IMR-90 (cell line): Measurements from ENCODE around the gene GRK5. TPM values are rescaled to one million over a fixed set of nuclear protein-coding genes. Genes with fewer than 3 reads are reported as not detected.

ENCODE experiments used
- ATAC-seq: fragments of 200-7000 bp; cut with Tn5 transposase; 2 replicates; pipeline ENCODE4 v1.9.1; 2020; ENCODE audit warnings: low read depth, mild to moderate bottlenecking, moderate library complexity
- BruUV-seq: library from RNA; stranded (reverse); fragments of 400-500 nt; replicated peaks from 2 replicates; lab custom pipeline; 2021; lab: Mats Ljungman, UMichigan
- CTCF ChIA-PET: fragments of 300-600 bp; formaldehyde crosslinking; extraction: SDS; loops from one replicate; lab custom pipeline; 2021; ENCODE audit warnings: antibody characterized with exemption; lab: Yijun Ruan, JAX
- POLR2A ChIA-PET: fragments of 300-600 bp; sonication (Branson Sonifier 250); formaldehyde crosslinking; loops from one replicate; lab custom pipeline; 2022; ENCODE audit warnings: antibody characterized with exemption; ENCODE audit not compliant: unreplicated experiment; lab: Charles Lee
- DNase-seq: peaks from one replicate; pipeline ENCODE4 v3.0.0; 2013
- H2AFZ ChIP-seq: replicated peaks from 2 replicates; pipeline ENCODE3; 2013; ENCODE audit warnings: low read length, mild to moderate bottlenecking; ENCODE audit not compliant: poor library complexity
- H2AK5ac ChIP-seq: 2 replicates; pipeline ENCODE4 v1.6.1; 2013; ENCODE audit warnings: low read depth, low read length, inconsistent platforms
- H2AK9ac ChIP-seq: replicated peaks from 2 replicates; pipeline ENCODE3; 2013; ENCODE audit warnings: mild to moderate bottlenecking, low read depth, low read length, moderate library complexity; ENCODE audit not compliant: poor library complexity
- H2BK120ac ChIP-seq: 2 replicates; pipeline ENCODE4 v1.6.1; 2013; ENCODE audit warnings: low read depth, low read length, inconsistent platforms
- H2BK15ac ChIP-seq: 3 replicates; pipeline ENCODE4 v1.6.1; 2013; ENCODE audit warnings: low read depth, low read length, inconsistent platforms
- H2BK20ac ChIP-seq: 2 replicates; pipeline ENCODE4 v1.6.1; 2013; ENCODE audit warnings: low read depth, mild to moderate bottlenecking, inconsistent platforms, low read length, moderate library complexity
- H2BK5ac ChIP-seq: 2 replicates; pipeline ENCODE4 v1.6.1; 2013; ENCODE audit warnings: mild to moderate bottlenecking, low read depth, low read length, inconsistent platforms; ENCODE audit not compliant: poor library complexity, severe bottlenecking
- H3K14ac ChIP-seq: replicated peaks from 2 replicates; pipeline ENCODE4 v1.6.1; 2013; ENCODE audit warnings: low read depth, low read length, inconsistent platforms
- H3K18ac ChIP-seq: 2 replicates; pipeline ENCODE4 v1.6.1; 2013; ENCODE audit warnings: low read depth, low read length, control low read depth
- H3K23ac ChIP-seq: 2 replicates; pipeline ENCODE4 v1.6.1; 2013; ENCODE audit warnings: low read depth, low read length, inconsistent platforms
- H3K27ac ChIP-seq: 2 replicates; pipeline ENCODE4 v1.5.1; 2013; ENCODE audit warnings: mild to moderate bottlenecking, control low read depth, low read length; ENCODE audit not compliant: insufficient read depth
- H3K27me3 ChIP-seq: 2 replicates; pipeline ENCODE4 v1.6.1; 2013; ENCODE audit warnings: low read length; ENCODE audit not compliant: control insufficient read depth, insufficient read depth
- H3K36me3 ChIP-seq: 2 replicates; pipeline ENCODE4 v1.6.1; 2013; ENCODE audit warnings: low read length, mixed read lengths; ENCODE audit not compliant: control insufficient read depth, insufficient read depth
- H3K4ac ChIP-seq: 2 replicates; pipeline ENCODE4 v1.6.1; 2013; ENCODE audit warnings: low read depth, low read length, inconsistent platforms
- H3K4me1 ChIP-seq: 2 replicates; pipeline ENCODE4 v1.6.1; 2013; ENCODE audit warnings: low read length, mixed read lengths; ENCODE audit not compliant: control insufficient read depth, insufficient read depth
- H3K4me2 ChIP-seq: 2 replicates; pipeline ENCODE4 v1.6.1; 2013; ENCODE audit warnings: low read depth, mild to moderate bottlenecking, control low read depth, low read length, moderate library complexity
- H3K4me3 ChIP-seq: 2 replicates; pipeline ENCODE4 v1.5.1; 2013; ENCODE audit warnings: low read depth, mild to moderate bottlenecking, control low read depth, low read length, moderate library complexity; ENCODE audit not compliant: insufficient read depth
- H3K56ac ChIP-seq: 2 replicates; pipeline ENCODE4 v1.6.1; 2013; ENCODE audit warnings: low read length, inconsistent platforms; ENCODE audit not compliant: insufficient read depth; ENCODE audit errors: extremely low read depth
- H3K79me1 ChIP-seq, 2 experiments: 2 replicates each; pipeline ENCODE4 v1.6.1; 2013; ENCODE audit warnings: low read length in 2 of 2, inconsistent platforms in 1 of 2, low read depth in 1 of 2
- H3K9ac ChIP-seq: 2 replicates; pipeline ENCODE4 v1.6.1; 2013; ENCODE audit warnings: low read depth, low read length, control low read depth
- H3K9me1 ChIP-seq: 2 replicates; pipeline ENCODE4 v1.6.1; 2013; ENCODE audit warnings: low read length, inconsistent platforms; ENCODE audit not compliant: insufficient read depth
- H3K9me3 ChIP-seq: 2 replicates; pipeline ENCODE4 v1.6.1; 2013; ENCODE audit warnings: low read length; ENCODE audit not compliant: control insufficient read depth, insufficient read depth
- H4K20me1 ChIP-seq: 2 replicates; pipeline ENCODE4 v1.6.1; 2013; ENCODE audit warnings: low read length, inconsistent platforms; ENCODE audit not compliant: insufficient read depth
- H4K5ac ChIP-seq: 2 replicates; pipeline ENCODE4 v1.6.1; 2013; ENCODE audit warnings: mild to moderate bottlenecking, low read depth, low read length, control low read depth
- H4K8ac ChIP-seq, 2 experiments: 2 replicates each; pipeline ENCODE4 v1.6.1; 2013; ENCODE audit warnings: low read depth in 2 of 2, low read length in 2 of 2, control low read depth in 1 of 2, inconsistent platforms in 1 of 2
- H4K91ac ChIP-seq: 2 replicates; pipeline ENCODE4 v1.6.1; 2013; ENCODE audit warnings: low read depth, low read length, inconsistent platforms; ENCODE audit not compliant: insufficient read depth
- CEBPB ChIP-seq: IDR thresholded peaks from 2 replicates; pipeline ENCODE4 v1.6.1; 2012; ENCODE audit warnings: low read depth, low read length, improper control_type of control experiment
- CHD1 ChIP-seq: IDR thresholded peaks from 2 replicates; pipeline ENCODE4 v1.6.1; 2012; ENCODE audit warnings: low read depth, low read length, improper control_type of control experiment
- FOS ChIP-seq: fragments of 150-350 bp; IDR thresholded peaks from 2 replicates; pipeline ENCODE4 v1.6.1; 2016; ENCODE audit warnings: low read depth, low read length
- MAFK ChIP-seq: IDR thresholded peaks from 2 replicates; pipeline ENCODE4 v1.6.1; 2012; ENCODE audit warnings: low read depth, low read length, improper control_type of control experiment
- MAZ ChIP-seq: IDR thresholded peaks from 2 replicates; pipeline ENCODE4 v1.6.1; 2012; ENCODE audit warnings: low read depth, mild to moderate bottlenecking, low read length, improper control_type of control experiment, moderate library complexity, borderline replicate concordance
- MXI1 ChIP-seq: IDR thresholded peaks from 2 replicates; pipeline ENCODE4 v1.6.1; 2012; ENCODE audit warnings: low read depth, mild to moderate bottlenecking, low read length, moderate library complexity, borderline replicate concordance
- POLR2A ChIP-seq: IDR thresholded peaks from 2 replicates; pipeline ENCODE4 v1.6.1; 2012; ENCODE audit warnings: mild to moderate bottlenecking, low read depth, low read length
- RCOR1 ChIP-seq: IDR thresholded peaks from 2 replicates; pipeline ENCODE4 v1.6.1; 2012; ENCODE audit warnings: mild to moderate bottlenecking, low read length, improper control_type of control experiment; ENCODE audit not compliant: insufficient replicate concordance
- RFX5 ChIP-seq: IDR thresholded peaks from 2 replicates; pipeline ENCODE4 v1.8.0; 2012; ENCODE audit warnings: low read depth, mild to moderate bottlenecking, low read length, moderate library complexity
- SMC3 ChIP-seq: fragments of 150-350 bp; IDR thresholded peaks from 2 replicates; pipeline ENCODE4 v1.6.1; 2016; ENCODE audit warnings: low read depth, mild to moderate bottlenecking, antibody characterized with exemption, low read length, moderate library complexity
- WGBS, 2 experiments: methylation state at CpG; one replicate each; pipeline versions ENCODE4 v1.1.5 to v1.1.7; 2013; ENCODE audit warnings: missing lambda C conversion rate in 2 of 2; ENCODE audit not compliant: insufficient read length in 1 of 2; ENCODE audit errors: extremely low coverage in 2 of 2; 5-methylcytosine and 5-hydroxymethylcytosine counted together
- dilution Hi-C: fragments of 300-500 bp; cut with HindIII; formaldehyde crosslinking; loops from one replicate; pipeline ENCODE4 v1.14.3; 2018; ENCODE audit warnings: low sequenced_read_pairs; ENCODE audit not compliant: unreplicated experiment
- in situ Hi-C: fragments of 300-500 bp; cut with MboI; formaldehyde crosslinking; loops from 3 replicates; pipeline ENCODE4 v1.14.3; 2019; ENCODE audit warnings: low sequenced_read_pairs, inconsistent platforms, mixed read lengths
- intact Hi-C: fragments of 100-400 bp; cut with micrococcal nuclease; formaldehyde crosslinking; loops from 2 replicates; pipeline ENCODE4 v1.10.0; 2022
- polyA plus RNA-seq, 3 experiments: library from polyadenylated mRNA; depleted of rRNA; stranded (reverse); fragments of >200 nt; gene quantifications; 2 replicates each; pipeline ENCODE4 v1.2.3, GENCODE V29; 2012; ENCODE audit warnings: low replicate concordance in 1 of 3
- total RNA-seq: library from RNA; depleted of rRNA; stranded (reverse); fragments of >200 nt; gene quantifications from 2 replicates; pipeline ENCODE4 v1.2.3, GENCODE V29; 2012
- TF ChIP-seq, protein P1 (sequence below): fragments of 150-350 bp; IDR thresholded peaks from 2 replicates; pipeline ENCODE4 v1.6.1; 2016; ENCODE audit warnings: low read depth, mild to moderate bottlenecking, low read length, moderate library complexity, borderline replicate concordance
- TF ChIP-seq, protein P2 (sequence below): fragments of 150-350 bp; IDR thresholded peaks from 2 replicates; pipeline ENCODE4 v1.6.1; 2017; ENCODE audit warnings: mild to moderate bottlenecking, antibody characterized with exemption, low read length, low read depth

GRK5 gene
- total and polyA plus RNA-seq, 2 of the 4 experiments (the other 2 are of a cell fraction) = 12.9 to 16.3 TPM

DNA sequence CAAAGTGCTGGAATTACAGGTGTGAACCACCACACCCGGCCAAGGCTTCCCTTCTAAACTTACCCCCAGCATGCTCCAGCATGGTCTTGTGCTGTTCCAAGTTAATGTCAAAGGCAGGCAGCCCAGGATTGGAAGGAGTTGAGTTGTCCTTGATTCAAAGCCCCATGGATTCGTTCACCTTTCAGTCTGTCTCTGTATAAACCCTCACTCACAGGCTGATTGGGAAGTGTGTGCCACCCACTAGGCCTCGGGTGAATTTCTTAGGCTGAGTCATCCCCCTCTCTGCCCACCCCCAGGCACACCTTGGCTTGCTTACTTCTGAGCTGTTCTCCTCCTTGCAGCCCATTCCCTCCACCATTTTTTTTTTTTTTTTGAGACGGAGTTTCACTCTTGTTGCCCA lies 15.5 kb upstream of the GRK5 start:
- Histone ChIP-seq H3K56ac (no peak overlapping the region), H3K9me1 (no peaks in the 10 kb centered on the region; the same call in 1 of the 2 replicates), H4K20me1 (peaks cover 7% of the 10 kb centered on the region; the same call in 1 of the 2 replicates), H2AK9ac (no peak overlapping the region), H3K36me3 (no peaks in the 10 kb centered on the region), H3K4me1 (0 out of 2 replicates have a peak, but pooled peaks cover 4% of the 10 kb centered on the region), H2BK5ac (no peak overlapping the region), H3K23ac (no peak overlapping the region), H4K8ac (no peak overlapping the region), H2BK15ac (peak overlapping the region; percentile 34; the same call in 1 of the 3 replicates), H3K4ac (peak overlapping the region; percentile 60), H2AFZ (peak overlapping the region; percentile 67), H3K79me1 (no peaks in the 10 kb centered on the region), H3K27ac (no peak overlapping the region), H3K4me3 (no peak overlapping the region), H2AK5ac (peak overlapping the region; percentile 17), H3K9ac (no peak overlapping the region), H3K27me3 (no peaks in the 10 kb centered on the region), H2BK20ac (peak overlapping the region; percentile 74), H2BK120ac (peak overlapping the region; percentile 10; the same call in 1 of the 2 replicates), H4K5ac (no peak overlapping the region), H3K14ac (no peak overlapping the region), H4K91ac (peak overlapping the region; percentile 32), H3K18ac (no peak overlapping the region), H3K4me2 (no peak overlapping the region), H3K9me3 (peaks cover 2% of the 10 kb centered on the region; the same call in 1 of the 2 replicates)
- POLR2A ChIA-PET = interaction anchor here (0.6 kb wide), 1 partner anchor 116 kb away, joined by 4 read pairs; no protein-coding TSS in a partner anchor
- no CpG with 5 or more reads among the region's 4 CpGs for WGBS, 2 experiments
- ATAC-seq (no peak), DNase-seq (no peak)
- CTCF ChIA-PET = interaction anchor here (0.7 kb wide), 1 partner anchor 105 kb away, joined by 3 read pairs; no protein-coding TSS in a partner anchor
- intact Hi-C loops = no loop called here
- in situ Hi-C loops = loop anchor here (25.0 kb wide), 2 partner anchors 455 to 670 kb away; partner anchors contain the start of gene MCMBP
- TF ChIP-seq MXI1 = no peak
- no peak for TF ChIP-seq FOS
- TF ChIP-seq, protein P1, sequence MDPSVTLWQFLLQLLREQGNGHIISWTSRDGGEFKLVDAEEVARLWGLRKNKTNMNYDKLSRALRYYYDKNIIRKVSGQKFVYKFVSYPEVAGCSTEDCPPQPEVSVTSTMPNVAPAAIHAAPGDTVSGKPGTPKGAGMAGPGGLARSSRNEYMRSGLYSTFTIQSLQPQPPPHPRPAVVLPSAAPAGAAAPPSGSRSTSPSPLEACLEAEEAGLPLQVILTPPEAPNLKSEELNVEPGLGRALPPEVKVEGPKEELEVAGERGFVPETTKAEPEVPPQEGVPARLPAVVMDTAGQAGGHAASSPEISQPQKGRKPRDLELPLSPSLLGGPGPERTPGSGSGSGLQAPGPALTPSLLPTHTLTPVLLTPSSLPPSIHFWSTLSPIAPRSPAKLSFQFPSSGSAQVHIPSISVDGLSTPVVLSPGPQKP = no peak
- TF ChIP-seq RFX5 = no peak
- TF ChIP-seq CHD1 = no peak
- TF ChIP-seq SMC3 = no peak
- no peak for TF ChIP-seq RCOR1
- no peak for TF ChIP-seq MAFK
- no peak for TF ChIP-seq POLR2A
- no peak for TF ChIP-seq CEBPB
- TF ChIP-seq, protein P2, sequence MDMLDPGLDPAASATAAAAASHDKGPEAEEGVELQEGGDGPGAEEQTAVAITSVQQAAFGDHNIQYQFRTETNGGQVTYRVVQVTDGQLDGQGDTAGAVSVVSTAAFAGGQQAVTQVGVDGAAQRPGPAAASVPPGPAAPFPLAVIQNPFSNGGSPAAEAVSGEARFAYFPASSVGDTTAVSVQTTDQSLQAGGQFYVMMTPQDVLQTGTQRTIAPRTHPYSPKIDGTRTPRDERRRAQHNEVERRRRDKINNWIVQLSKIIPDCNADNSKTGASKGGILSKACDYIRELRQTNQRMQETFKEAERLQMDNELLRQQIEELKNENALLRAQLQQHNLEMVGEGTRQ = no peak
- no peak for TF ChIP-seq MAZ
- BruUV-seq = no TSS peak
- dilution Hi-C loops = no loop called here
